Measurements from ENCODE around the gene SLC2A6.

SLC2A6 gene

GRCh38 chr9:133496861-133497842 lies 18.3 kb upstream of the SLC2A6 start:
- DNase-seq (ENCODE audit: low read depth in 2 of 2) = no peak

GRCh38 chr9:133495327-133496293 lies 16.7 kb upstream of the SLC2A6 start:
- no peak for DNase-seq (ENCODE audit: low read depth in 2 of 2)

- DNase-seq (ENCODE audit: low read depth in 2 of 2) = no peak
Observed at GRCh38 chr9:133494636-133495326, 15.9 kb upstream of the SLC2A6 start.

GRCh38 chr9:133493845-133494540 lies 15.1 kb upstream of the SLC2A6 start:
- DNase-seq (ENCODE audit: low read depth in 2 of 2) = no peak

- no peak for DNase-seq (ENCODE audit: low read depth in 2 of 2)
Observed at GRCh38 chr9:133493428-133493827, 14.5 kb upstream of the SLC2A6 start.

GRCh38 chr9:133492061-133493021 lies 13.4 kb upstream of the SLC2A6 start:
- no peak for DNase-seq (ENCODE audit: low read depth in 2 of 2)

GRCh38 chr9:133491656-133491925 lies 12.7 kb upstream of the SLC2A6 start:
- DNase-seq (ENCODE audit: low read depth in 2 of 2) = no peak

GRCh38 chr9:133490865-133491655 lies 12.2 kb upstream of the SLC2A6 start:
- no peak for DNase-seq (ENCODE audit: low read depth in 2 of 2)

GRCh38 chr9:133490201-133490681 lies 11.3 kb upstream of the SLC2A6 start:
- no peak for DNase-seq (ENCODE audit: low read depth in 2 of 2)

- no peak for DNase-seq (ENCODE audit: low read depth in 2 of 2)
Observed at GRCh38 chr9:133489253-133490190, 10.6 kb upstream of the SLC2A6 start.

- DNase-seq (ENCODE audit: low read depth in 2 of 2) = no peak
Observed at GRCh38 chr9:133488686-133489252, 9.9 kb upstream of the SLC2A6 start.

GRCh38 chr9:133487331-133487725 lies 8.4 kb upstream of the SLC2A6 start:
- DNase-seq (ENCODE audit: low read depth in 2 of 2) = no peak

GRCh38 chr9:133485531-133486260 lies 6.8 kb upstream of the SLC2A6 start:
- no peak for DNase-seq (ENCODE audit: low read depth in 2 of 2)

- DNase-seq (ENCODE audit: low read depth in 2 of 2) = no peak
Observed at GRCh38 chr9:133484671-133485437, 6.0 kb upstream of the SLC2A6 start.

- DNase-seq (ENCODE audit: low read depth in 2 of 2) = no peak
Observed at GRCh38 chr9:133483611-133484010, 4.7 kb upstream of the SLC2A6 start.
